ENCODE measurements around the gene FIBCD1. TPM values are rescaled to one million over a fixed set of nuclear protein-coding genes. Genes with fewer than 3 reads are reported as not detected.
"Not testable (repeated sequence)": the region's sequence is repeated elsewhere in the genome, so short reads cannot be mapped to it uniquely, and the experiment has no call there.

The FIBCD1 gene
- total and polyA plus RNA-seq, 2 experiments from 2014 or later = 4.4 to 5.6 TPM

DNA sequence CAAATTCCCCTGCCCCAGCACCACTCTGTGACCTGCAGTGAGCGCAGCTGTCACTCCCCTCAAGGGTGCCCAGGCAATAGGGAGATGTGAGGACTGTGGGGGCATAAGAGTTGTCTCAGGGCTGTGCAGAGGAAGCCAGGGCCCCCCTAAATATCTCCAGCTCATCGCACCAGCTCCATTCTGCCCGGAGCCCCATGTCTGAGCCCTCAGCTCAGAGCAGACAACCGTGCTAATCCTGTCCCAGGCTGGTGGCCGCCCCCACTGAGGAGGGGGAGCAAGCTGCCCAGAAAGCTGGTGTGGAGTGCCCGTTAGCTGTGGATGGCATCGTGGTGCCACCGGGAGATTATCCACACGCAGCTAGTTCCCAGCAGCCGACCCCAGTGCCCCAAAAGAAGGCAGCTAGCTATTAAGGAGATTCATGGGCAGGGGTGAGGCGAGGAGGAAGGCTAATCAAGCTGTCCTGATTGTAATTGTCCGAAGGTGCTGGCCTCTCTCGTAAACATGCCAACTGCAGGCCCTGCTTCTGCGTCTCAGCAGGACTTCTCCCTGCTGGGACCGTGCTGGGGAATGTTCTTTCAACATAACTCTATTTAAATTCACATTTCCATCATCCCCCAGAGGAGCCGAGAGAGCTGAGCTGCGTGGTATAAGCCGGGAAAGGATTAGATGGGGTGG, 17.0 kb upstream of the FIBCD1 start:
- no peak overlapping the region for H3K27ac ChIP-seq (ENCODE audit: low read depth)
- no peaks in the 10 kb centered on the region for H3K79me2 ChIP-seq (replicated peaks; ENCODE audit: insufficient read depth)
- H3K36me3 ChIP-seq (ENCODE audit: insufficient read depth) = no peaks in the 10 kb centered on the region
- H3K4me3 Mint-ChIP-seq = no peak overlapping the region
- peaks cover 4% of the 10 kb centered on the region; the same call in 2 of the 3 replicates for H3K4me1 Mint-ChIP-seq
- no peak overlapping the region for H2AFZ ChIP-seq
- peaks cover 5% of the 10 kb centered on the region for H3K36me3 Mint-ChIP-seq (ENCODE audit: low read depth)
- H3K4me3 ChIP-seq = no peak overlapping the region
- DNase-seq (ENCODE audit: low spot score) = no peak
- H3K9me3 Mint-ChIP-seq = peaks cover 27% of the 10 kb centered on the region
- H3K27me3 ChIP-seq (ENCODE audit: insufficient read depth) = no peaks in the 10 kb centered on the region
- H4K20me1 ChIP-seq (replicated peaks; ENCODE audit: insufficient read depth) = no peaks in the 10 kb centered on the region
- H3K27ac Mint-ChIP-seq = no peak overlapping the region
- H3K4me2 ChIP-seq = no peak overlapping the region
- H3K4me1 ChIP-seq (ENCODE audit: insufficient read depth) = no peaks in the 10 kb centered on the region
- H3F3A ChIP-seq (replicated peaks; ENCODE audit: low read depth) = no peaks in the 10 kb centered on the region
- H3K9me2 ChIP-seq (ENCODE audit: insufficient read depth) = peaks cover 5% of the 10 kb centered on the region
- TF ChIP-seq STAT1 (IDR thresholded peaks at IDR 0.05; ENCODE audit: unreplicated experiment) = no peak
- TF ChIP-seq REST (IDR thresholded peaks at IDR 0.05; ENCODE audit: unreplicated experiment) = no peak
- TF ChIP-seq, protein P1, sequence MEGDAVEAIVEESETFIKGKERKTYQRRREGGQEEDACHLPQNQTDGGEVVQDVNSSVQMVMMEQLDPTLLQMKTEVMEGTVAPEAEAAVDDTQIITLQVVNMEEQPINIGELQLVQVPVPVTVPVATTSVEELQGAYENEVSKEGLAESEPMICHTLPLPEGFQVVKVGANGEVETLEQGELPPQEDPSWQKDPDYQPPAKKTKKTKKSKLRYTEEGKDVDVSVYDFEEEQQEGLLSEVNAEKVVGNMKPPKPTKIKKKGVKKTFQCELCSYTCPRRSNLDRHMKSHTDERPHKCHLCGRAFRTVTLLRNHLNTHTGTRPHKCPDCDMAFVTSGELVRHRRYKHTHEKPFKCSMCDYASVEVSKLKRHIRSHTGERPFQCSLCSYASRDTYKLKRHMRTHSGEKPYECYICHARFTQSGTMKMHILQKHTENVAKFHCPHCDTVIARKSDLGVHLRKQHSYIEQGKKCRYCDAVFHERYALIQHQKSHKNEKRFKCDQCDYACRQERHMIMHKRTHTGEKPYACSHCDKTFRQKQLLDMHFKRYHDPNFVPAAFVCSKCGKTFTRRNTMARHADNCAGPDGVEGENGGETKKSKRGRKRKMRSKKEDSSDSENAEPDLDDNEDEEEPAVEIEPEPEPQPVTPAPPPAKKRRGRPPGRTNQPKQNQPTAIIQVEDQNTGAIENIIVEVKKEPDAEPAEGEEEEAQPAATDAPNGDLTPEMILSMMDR (conservative IDR thresholded peaks at IDR 0.05; ENCODE audit: low read depth in 2 of 2) = no peak
- TF ChIP-seq NANOG (IDR thresholded peaks at IDR 0.05; ENCODE audit: borderline replicate concordance) = no peak
- TF ChIP-seq EZH2phosphoT487 (IDR thresholded peaks at IDR 0.05; ENCODE audit: unreplicated experiment) = no peak
- no peak for TF ChIP-seq ETS1 (IDR thresholded peaks at IDR 0.05)
- TF ChIP-seq CREB1 (CRISPR knock-in tag; IDR thresholded peaks at IDR 0.05; ENCODE audit: low read depth) = no peak
- TF ChIP-seq ZNF114 (CRISPR knock-in tag; IDR thresholded peaks at IDR 0.05) = no peak
- no peak for TF ChIP-seq JUNB (IDR thresholded peaks at IDR 0.05; ENCODE audit: unreplicated experiment)
- TF ChIP-seq EZH2 (IDR thresholded peaks at IDR 0.05; ENCODE audit: low read depth, unreplicated experiment) = no peak
- no peak for ATAC-seq
- H3K27me3 Mint-ChIP-seq (ENCODE audit: insufficient read depth, low read depth, poor library complexity) = peaks cover 11% of the 10 kb centered on the region

GRCh38 chr9:130954925-130955324, 15.9 kb upstream of the FIBCD1 start:
- DNase-seq (ENCODE audit: low spot score); ATAC-seq; H3K27me3 ChIP-seq (ENCODE audit: insufficient read depth); H3K4me1 ChIP-seq (ENCODE audit: insufficient read depth); H3K27ac Mint-ChIP-seq; H3K4me2 ChIP-seq; H3K36me3 Mint-ChIP-seq (ENCODE audit: low read depth); H3F3A ChIP-seq (replicated peaks; ENCODE audit: low read depth); H3K79me2 ChIP-seq (replicated peaks; ENCODE audit: insufficient read depth); H3K27ac ChIP-seq (ENCODE audit: low read depth); H3K4me3 ChIP-seq; H4K20me1 ChIP-seq (replicated peaks; ENCODE audit: insufficient read depth); H3K9me2 ChIP-seq (ENCODE audit: insufficient read depth); H3K4me1 Mint-ChIP-seq; H2AFZ ChIP-seq; H3K36me3 ChIP-seq (ENCODE audit: insufficient read depth); H3K4me3 Mint-ChIP-seq: not testable (repeated sequence)
- peaks cover 14% of the 10 kb centered on the region for H3K27me3 Mint-ChIP-seq (ENCODE audit: insufficient read depth, low read depth, poor library complexity)
- peaks cover 33% of the 10 kb centered on the region for H3K9me3 Mint-ChIP-seq

Measured in GM23338 (cell line).